Measurements from ENCODE around the gene LPAR1. TPM values are rescaled to one million over a fixed set of nuclear protein-coding genes. Genes with fewer than 3 reads are reported as not detected.

Gene LPAR1
- total and polyA plus RNA-seq, 10 of the 15 experiments (the other 5 are each of a cell fraction or from before 2014, with no cell fraction given), result 3.3 to 12.9 (median 8.4) TPM

- H3K27ac ChIP-seq (ENCODE audit: control insufficient read depth, insufficient read depth), result no peak overlapping the region
- in situ Hi-C loops (cut with MboI), result no loop called here
- peaks cover 6% of the 10 kb centered on the region for H3K4me1 ChIP-seq (ENCODE audit: control insufficient read depth, insufficient read depth, low read length)
- no peaks in the 10 kb centered on the region for H4K20me1 ChIP-seq (ENCODE audit: control insufficient read depth, insufficient read depth)
- no peak for TF ChIP-seq CREB1 (IDR thresholded peaks at IDR 0.05; ENCODE audit: low read depth)
- no peak for TF ChIP-seq RCOR1 (conservative IDR thresholded peaks at IDR 0.05; ENCODE audit: low read depth, low read length)
- no peak for TF ChIP-seq SMC3 (IDR thresholded peaks at IDR 0.05; ENCODE audit: borderline replicate concordance, low read length)
- no peak for TF ChIP-seq IKZF1 (conservative IDR thresholded peaks at IDR 0.05)
- TF ChIP-seq PAX5 (IDR thresholded peaks at IDR 0.05; ENCODE audit: borderline replicate concordance, low read depth, low read length), result no peak
- TF ChIP-seq EED (IDR thresholded peaks at IDR 0.05; ENCODE audit: low read depth), result no peak
- no peak for TF ChIP-seq TBL1XR1 (IDR thresholded peaks at IDR 0.05; ENCODE audit: low read depth, low read length)
- TF ChIP-seq LARP7 (IDR thresholded peaks at IDR 0.05), result no peak
- TF ChIP-seq ELK1 (IDR thresholded peaks at IDR 0.05; ENCODE audit: low read depth, low read length), result no peak
- no peak for TF ChIP-seq NFXL1 (IDR thresholded peaks at IDR 0.05; ENCODE audit: borderline replicate concordance)
- TF ChIP-seq, protein P1, sequence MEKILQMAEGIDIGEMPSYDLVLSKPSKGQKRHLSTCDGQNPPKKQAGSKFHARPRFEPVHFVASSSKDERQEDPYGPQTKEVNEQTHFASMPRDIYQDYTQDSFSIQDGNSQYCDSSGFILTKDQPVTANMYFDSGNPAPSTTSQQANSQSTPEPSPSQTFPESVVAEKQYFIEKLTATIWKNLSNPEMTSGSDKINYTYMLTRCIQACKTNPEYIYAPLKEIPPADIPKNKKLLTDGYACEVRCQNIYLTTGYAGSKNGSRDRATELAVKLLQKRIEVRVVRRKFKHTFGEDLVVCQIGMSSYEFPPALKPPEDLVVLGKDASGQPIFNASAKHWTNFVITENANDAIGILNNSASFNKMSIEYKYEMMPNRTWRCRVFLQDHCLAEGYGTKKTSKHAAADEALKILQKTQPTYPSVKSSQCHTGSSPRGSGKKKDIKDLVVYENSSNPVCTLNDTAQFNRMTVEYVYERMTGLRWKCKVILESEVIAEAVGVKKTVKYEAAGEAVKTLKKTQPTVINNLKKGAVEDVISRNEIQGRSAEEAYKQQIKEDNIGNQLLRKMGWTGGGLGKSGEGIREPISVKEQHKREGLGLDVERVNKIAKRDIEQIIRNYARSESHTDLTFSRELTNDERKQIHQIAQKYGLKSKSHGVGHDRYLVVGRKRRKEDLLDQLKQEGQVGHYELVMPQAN (conservative IDR thresholded peaks at IDR 0.05), result no peak
- intact Hi-C loops (cut with micrococcal nuclease; ENCODE audit: unreplicated experiment), result no loop called here
- no peak overlapping the region for H3K4me2 ChIP-seq (ENCODE audit: control insufficient read depth, insufficient read depth)
- no peaks in the 10 kb centered on the region for H3K27me3 ChIP-seq (replicated peaks in 1 of 2; ENCODE audit: control insufficient read depth in 2 of 2, insufficient read depth in 2 of 2, low read length in 1 of 2)
- no peaks in the 10 kb centered on the region for H3K79me2 ChIP-seq (ENCODE audit: control insufficient read depth, insufficient read depth, low read length)
- ChIA-PET POLR2A (interaction anchor here (0.6 to 1.6 kb wide), 3 partner anchors 10 to 66 kb away, joined by 3 to 4 read pairs (median 3); no protein-coding TSS in a partner anchor), SMC1A (ENCODE audit: uncharacterized antibody, unreplicated experiment) (interaction anchor here (0.7 to 9.5 kb wide), 11 partner anchors 8 to 220 kb away, joined by 3 to 73 read pairs (median 4); partner anchors contain the start of gene LPAR1), RAD21 (ENCODE audit: unreplicated experiment) (interaction anchor here (0.8 to 1.6 kb wide), 6 partner anchors 8 to 80 kb away, joined by 3 to 4 read pairs (median 3); no protein-coding TSS in a partner anchor), CTCF (interaction anchor here (0.7 to 2.1 kb wide), 6 partner anchors 8 to 445 kb away, joined by 3 to 8 read pairs (median 4); no protein-coding TSS in a partner anchor)
- no TSS peak for BruUV-seq (replicated peaks)
- 26% methylated on average over 2 of the region's 2 CpGs for WGBS (ENCODE audit: insufficient coverage, insufficient replicate concordance, low lambda C conversion rate, missing lambda C conversion rate)
- no peak overlapping the region for H2AFZ ChIP-seq (ENCODE audit: control insufficient read depth, low read depth, low read length)
- FAIRE-seq, result no peak
- DNase-seq (ENCODE audit: low read depth, low spot score), result no peak
- no peak overlapping the region for H3K4me3 ChIP-seq
- no peaks in the 10 kb centered on the region for H3K9me3 ChIP-seq (replicated peaks; ENCODE audit: control insufficient read depth, insufficient read depth, low read length)
- no peak for ATAC-seq
- H3K9ac ChIP-seq (ENCODE audit: control insufficient read depth, insufficient read depth, low read length), result no peak overlapping the region
- H3K36me3 ChIP-seq (ENCODE audit: control insufficient read depth in 2 of 2, insufficient read depth in 2 of 2, low read length in 1 of 2), result no peaks in the 10 kb centered on the region
These were observed 30.9 kb upstream of the LPAR1 start for GRCh38 chr9:111069183-111069582.

Measured in GM12878 (cell line).